Mesendoderm (in vitro differentiated cells): ENCODE data around the gene MAP3K1.
A peak's percentile ranks its signal among the peaks of the same experiment; 100 is the strongest.

Source experiments
- DNase-seq: peaks from one replicate; pipeline ENCODE4 v3.0.0; 2013
- H2AK5ac ChIP-seq: 2 replicates; pipeline ENCODE4 v1.6.1; 2013; ENCODE audit warnings: low read length, inconsistent platforms
- H2BK120ac ChIP-seq: 2 replicates; pipeline ENCODE4 v1.6.1; 2013; ENCODE audit warnings: low read depth, mild to moderate bottlenecking, low read length, moderate library complexity, mixed read lengths
- H2BK15ac ChIP-seq: replicated peaks from 2 replicates; pipeline ENCODE4 v1.6.1; 2013; ENCODE audit warnings: low read depth, mild to moderate bottlenecking, moderate library complexity
- H2BK5ac ChIP-seq: 2 replicates; pipeline ENCODE4 v1.6.1; 2013; ENCODE audit warnings: low read length, inconsistent platforms
- H3K18ac ChIP-seq: 2 replicates; pipeline ENCODE4 v1.6.1; 2013; ENCODE audit warnings: mild to moderate bottlenecking, low read length, mixed read lengths
- H3K23ac ChIP-seq: one replicate; pipeline ENCODE4 v1.6.1; 2013; ENCODE audit warnings: low read length
- H3K27ac ChIP-seq: 2 replicates; pipeline ENCODE4 v1.5.1; 2013; ENCODE audit warnings: low read depth, mild to moderate bottlenecking, inconsistent platforms, low read length, moderate library complexity
- H3K27me3 ChIP-seq: 2 replicates; pipeline ENCODE4 v1.6.1; 2013; ENCODE audit warnings: low read length, control low read depth, mild to moderate bottlenecking, inconsistent platforms; ENCODE audit not compliant: insufficient read depth, poor library complexity
- H3K36me3 ChIP-seq: 2 replicates; pipeline ENCODE4 v1.6.1; 2013; ENCODE audit warnings: low read length, inconsistent platforms; ENCODE audit not compliant: control insufficient read depth, insufficient read depth
- H3K4ac ChIP-seq: one replicate; pipeline ENCODE4 v1.6.1; 2013; ENCODE audit warnings: low read depth, mild to moderate bottlenecking, low read length, moderate library complexity
- H3K4me1 ChIP-seq: 2 replicates; pipeline ENCODE4 v1.6.1; 2013; ENCODE audit warnings: low read depth, low read length, inconsistent platforms; ENCODE audit not compliant: control insufficient read depth
- H3K4me2 ChIP-seq: 2 replicates; pipeline ENCODE4 v1.6.1; 2013; ENCODE audit warnings: low read length
- H3K4me3 ChIP-seq: 2 replicates; pipeline ENCODE4 v1.5.1; 2013; ENCODE audit warnings: mild to moderate bottlenecking, low read length
- H3K56ac ChIP-seq: one replicate; pipeline ENCODE4 v1.6.1; 2013; ENCODE audit warnings: low read length
- H3K79me1 ChIP-seq: 2 replicates; pipeline ENCODE4 v1.6.1; 2013; ENCODE audit warnings: low read length, inconsistent platforms
- H3K79me2 ChIP-seq: 2 replicates; pipeline ENCODE4 v1.6.1; 2013; ENCODE audit warnings: mild to moderate bottlenecking, low read length; ENCODE audit not compliant: control insufficient read depth, insufficient read depth
- H3K9ac ChIP-seq: 2 replicates; pipeline ENCODE4 v1.6.1; 2013; ENCODE audit warnings: low read length, inconsistent platforms
- H4K5ac ChIP-seq: one replicate; pipeline ENCODE4 v1.6.1; 2013; ENCODE audit warnings: low read length
- H4K8ac ChIP-seq: one replicate; pipeline ENCODE4 v1.6.1; 2013; ENCODE audit warnings: low read depth, mild to moderate bottlenecking, control low read depth, low read length, moderate library complexity
- WGBS: extraction: QIAGEN DNeasy Blood & Tissue Kit; methylation state at CpG from one replicate; pipeline ENCODE4 v1.1.7; 2013; ENCODE audit warnings: low lambda C conversion rate, missing lambda C conversion rate; ENCODE audit not compliant: insufficient coverage; ENCODE audit errors: extremely low coverage; 5-methylcytosine and 5-hydroxymethylcytosine counted together

Gene MAP3K1

DNA sequence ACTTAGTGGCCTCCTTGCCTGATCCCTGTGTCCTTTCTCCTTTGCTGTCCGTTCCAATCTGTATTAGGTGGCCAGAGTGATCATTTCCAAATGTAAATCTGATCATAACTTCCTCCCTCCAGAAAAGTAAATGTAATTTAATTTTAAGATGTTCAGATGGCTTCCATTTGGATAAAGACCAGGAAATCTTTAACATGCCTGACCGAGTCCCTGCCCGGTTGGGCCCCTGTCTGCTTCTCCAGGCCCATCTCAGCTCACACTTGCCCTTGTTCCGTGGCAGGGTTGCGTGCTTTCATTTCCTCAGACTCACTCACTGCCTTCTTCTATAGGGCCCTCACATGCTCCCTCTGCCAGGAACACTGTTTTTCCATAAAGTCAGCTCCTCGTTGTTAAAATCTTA, 7.6 kb downstream of the MAP3K1 start:
- no peaks in the 10 kb centered on the region for H3K36me3 ChIP-seq
- peaks cover 16% of the 10 kb centered on the region for H3K79me1 ChIP-seq
- H2BK5ac ChIP-seq = no peak overlapping the region
- H4K8ac ChIP-seq = no peak overlapping the region
- H3K4ac ChIP-seq = no peak overlapping the region
- H3K56ac ChIP-seq = no peak overlapping the region
- DNase-seq = no peak
- no peak overlapping the region for H3K23ac ChIP-seq
- no peak overlapping the region for H2BK120ac ChIP-seq
- WGBS = no CpG with 5 or more reads among the region's 6 CpGs
- no peak overlapping the region for H4K5ac ChIP-seq
- H3K79me2 ChIP-seq = peaks cover 55% of the 10 kb centered on the region
- no peak overlapping the region for H3K4me2 ChIP-seq
- no peak overlapping the region for H2AK5ac ChIP-seq
- no peak overlapping the region for H3K27ac ChIP-seq
- H3K4me1 ChIP-seq = peaks cover 19% of the 10 kb centered on the region
- no peaks in the 10 kb centered on the region for H3K27me3 ChIP-seq
- no peak overlapping the region for H3K9ac ChIP-seq
- H3K18ac ChIP-seq = no peak overlapping the region
- no peak overlapping the region for H3K4me3 ChIP-seq
- H2BK15ac ChIP-seq = no peak overlapping the region

DNA sequence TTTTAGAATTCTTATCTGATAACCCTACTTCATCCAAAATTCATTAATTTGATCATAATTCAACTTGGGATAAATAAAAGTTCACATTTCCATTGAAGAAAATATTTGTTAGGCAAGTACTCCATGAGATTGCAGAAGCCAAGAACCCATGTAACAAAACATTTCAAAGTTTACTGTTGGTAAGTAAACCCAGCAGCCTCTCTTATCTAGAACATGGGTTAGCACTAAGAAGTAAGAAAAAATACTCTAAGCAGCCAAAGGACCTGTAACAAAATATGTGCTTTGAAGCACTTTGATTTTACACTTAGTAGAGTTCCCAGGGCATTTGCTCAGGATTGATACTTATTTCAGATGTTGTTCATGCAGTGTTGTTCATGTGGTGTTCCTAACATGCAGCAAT, 8.7 kb downstream of the MAP3K1 start:
- Histone ChIP-seq H3K36me3 (no peaks in the 10 kb centered on the region), H3K27me3 (no peaks in the 10 kb centered on the region), H2BK15ac (no peak overlapping the region), H3K9ac (no peak overlapping the region), H4K5ac (no peak overlapping the region), H3K79me1 (peaks cover 16% of the 10 kb centered on the region), H3K4ac (no peak overlapping the region), H3K4me3 (no peak overlapping the region), H3K4me2 (no peak overlapping the region), H3K23ac (no peak overlapping the region), H4K8ac (no peak overlapping the region), H2BK120ac (no peak overlapping the region), H2BK5ac (no peak overlapping the region), H3K4me1 (peaks cover 19% of the 10 kb centered on the region), H3K18ac (no peak overlapping the region), H2AK5ac (no peak overlapping the region), H3K79me2 (peaks cover 56% of the 10 kb centered on the region), H3K56ac (no peak overlapping the region), H3K27ac (no peak overlapping the region)
- DNase-seq = no peak

DNA sequence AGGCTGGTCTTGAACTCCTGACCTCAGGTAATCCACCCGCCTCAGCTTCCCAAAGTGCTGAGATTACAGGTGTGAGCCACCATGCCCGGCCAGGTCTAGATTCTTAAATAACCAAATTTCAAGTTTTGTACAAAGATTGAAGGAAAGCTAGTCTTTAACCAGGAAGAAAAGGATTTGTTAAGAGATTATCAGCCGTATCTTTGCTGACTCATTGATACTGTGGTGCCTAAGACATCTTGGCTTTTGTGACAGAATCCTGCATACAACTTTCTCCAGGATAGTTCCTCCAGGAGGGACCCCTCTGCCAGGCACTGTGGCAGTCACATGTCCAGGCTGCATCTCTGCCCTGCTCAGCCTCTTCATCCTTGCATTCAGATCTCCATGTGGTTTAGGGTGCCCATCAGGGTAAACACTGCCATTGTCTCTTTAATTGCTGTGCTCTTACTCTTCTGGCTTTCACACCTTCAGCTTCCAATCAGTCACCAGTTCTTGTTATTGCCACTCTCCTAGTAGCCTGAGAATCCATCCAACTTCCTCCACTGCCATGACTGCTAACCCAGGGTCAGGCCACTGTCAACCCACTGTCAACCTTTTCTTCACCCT, 10.0 kb downstream of the MAP3K1 start:
- DNase-seq = peak; percentile 58
- Histone ChIP-seq H3K4me2 (no peak overlapping the region), H3K36me3 (no peaks in the 10 kb centered on the region), H3K4me3 (no peak overlapping the region), H3K79me1 (peaks cover 18% of the 10 kb centered on the region), H3K56ac (no peak overlapping the region), H3K27me3 (no peaks in the 10 kb centered on the region), H3K79me2 (peaks cover 59% of the 10 kb centered on the region), H3K18ac (no peak overlapping the region), H2BK5ac (no peak overlapping the region), H4K5ac (no peak overlapping the region), H3K27ac (no peak overlapping the region), H3K4ac (no peak overlapping the region), H3K4me1 (peaks cover 22% of the 10 kb centered on the region), H2BK15ac (no peak overlapping the region), H3K9ac (no peak overlapping the region), H3K23ac (no peak overlapping the region), H2BK120ac (no peak overlapping the region), H4K8ac (no peak overlapping the region), H2AK5ac (no peak overlapping the region)
- WGBS = no CpG with 5 or more reads among the region's 3 CpGs

DNA sequence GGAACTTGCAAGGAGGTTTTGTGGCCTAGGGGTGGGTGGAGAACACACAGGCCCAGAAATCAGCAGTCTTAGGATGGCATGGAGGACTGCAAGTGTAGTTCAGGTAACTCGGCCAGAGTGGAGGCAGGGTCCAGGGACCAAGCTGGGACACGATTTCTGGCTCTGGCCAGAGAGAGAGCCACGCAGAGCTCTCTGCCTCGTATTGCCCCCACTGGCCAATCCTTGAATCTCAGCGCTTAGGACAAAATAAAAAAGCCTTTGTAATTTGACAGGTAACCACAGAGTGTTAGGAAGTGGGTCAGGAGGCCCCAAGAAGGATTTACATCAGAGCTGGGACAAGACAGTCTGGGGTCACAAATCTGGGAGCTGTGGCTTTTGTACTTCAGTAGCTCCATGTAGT, 11.7 kb downstream of the MAP3K1 start:
- H3K56ac ChIP-seq = no peak overlapping the region
- H3K79me1 ChIP-seq = peaks cover 18% of the 10 kb centered on the region
- no peak overlapping the region for H4K5ac ChIP-seq
- no CpG with 5 or more reads among the region's 5 CpGs for WGBS
- no peak overlapping the region for H3K23ac ChIP-seq
- no peaks in the 10 kb centered on the region for H3K27me3 ChIP-seq
- peak; percentile 75 for DNase-seq
- no peak overlapping the region for H2BK15ac ChIP-seq
- H2BK120ac ChIP-seq = no peak overlapping the region
- no peak overlapping the region for H3K4me2 ChIP-seq
- no peak overlapping the region for H3K4ac ChIP-seq
- no peak overlapping the region for H3K4me3 ChIP-seq
- H3K18ac ChIP-seq = no peak overlapping the region
- H3K36me3 ChIP-seq = no peaks in the 10 kb centered on the region
- no peak overlapping the region for H3K9ac ChIP-seq
- H2BK5ac ChIP-seq = no peak overlapping the region
- H2AK5ac ChIP-seq = no peak overlapping the region
- H3K4me1 ChIP-seq = peaks cover 22% of the 10 kb centered on the region
- no peak overlapping the region for H3K27ac ChIP-seq
- H3K79me2 ChIP-seq = peaks cover 55% of the 10 kb centered on the region
- H4K8ac ChIP-seq = no peak overlapping the region

DNA sequence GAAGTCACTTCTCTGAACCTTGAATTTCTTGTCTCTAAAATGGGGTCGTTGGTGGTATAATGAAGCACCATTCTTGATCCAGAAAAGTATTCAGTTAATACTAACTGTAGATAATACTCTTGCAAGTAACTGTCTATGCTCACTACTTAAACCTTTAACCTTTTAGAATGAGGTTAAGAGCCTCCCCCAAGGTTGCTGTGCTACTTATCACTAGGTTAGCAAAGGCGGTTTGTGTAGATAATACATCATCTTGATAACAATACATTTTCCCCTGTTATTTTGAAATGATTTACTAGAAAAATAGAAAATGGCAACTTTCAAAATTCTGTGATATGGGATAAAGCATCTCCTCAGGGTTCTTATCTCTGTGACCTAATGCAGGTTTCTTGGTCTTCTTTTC, 12.6 kb downstream of the MAP3K1 start:
- H3K18ac ChIP-seq = no peak overlapping the region
- no peak overlapping the region for H4K5ac ChIP-seq
- H3K79me1 ChIP-seq = peaks cover 18% of the 10 kb centered on the region
- peaks cover 47% of the 10 kb centered on the region for H3K79me2 ChIP-seq
- no peak overlapping the region for H3K9ac ChIP-seq
- H4K8ac ChIP-seq = no peak overlapping the region
- no peaks in the 10 kb centered on the region for H3K27me3 ChIP-seq
- no peak overlapping the region for H2BK120ac ChIP-seq
- H3K27ac ChIP-seq = no peak overlapping the region
- no peak overlapping the region for H2BK5ac ChIP-seq
- no peak overlapping the region for H3K56ac ChIP-seq
- no peak overlapping the region for H3K4me3 ChIP-seq
- peaks cover 19% of the 10 kb centered on the region for H3K4me1 ChIP-seq
- no peak overlapping the region for H3K4me2 ChIP-seq
- no peak overlapping the region for H2AK5ac ChIP-seq
- no peak overlapping the region for H2BK15ac ChIP-seq
- H3K36me3 ChIP-seq = no peaks in the 10 kb centered on the region
- no peak for DNase-seq
- WGBS = no CpG with 5 or more reads among the region's 2 CpGs
- H3K23ac ChIP-seq = no peak overlapping the region
- H3K4ac ChIP-seq = no peak overlapping the region
